ENCODE results near the gene EXOSC3.

EXOSC3 gene

GRCh38 chr9:37740631-37741328, 44.1 kb downstream of the EXOSC3 start:
- Histone ChIP-seq H3K36me3 (ENCODE audit: control insufficient read depth, insufficient read depth, low read length) (no peaks in the 10 kb centered on the region), H3K27me3 (replicated peaks; ENCODE audit: control insufficient read depth, insufficient read depth, low read length) (no peaks in the 10 kb centered on the region), H3K4me3 (replicated peaks; ENCODE audit: low read depth, low read length) (no peak overlapping the region)
- DNase-seq (ENCODE audit: extremely low read depth, insufficient read length): no peak
- TF ChIP-seq CTCF (IDR thresholded peaks at IDR 0.05; ENCODE audit: insufficient read depth, low read length, poor library complexity, severe bottlenecking): no peak

GRCh38 chr9:37740128-37740527, 44.7 kb downstream of the EXOSC3 start:
- Histone ChIP-seq H3K4me3 (replicated peaks; ENCODE audit: low read depth, low read length) (no peak overlapping the region), H3K36me3 (ENCODE audit: control insufficient read depth, insufficient read depth, low read length) (no peaks in the 10 kb centered on the region), H3K27me3 (replicated peaks; ENCODE audit: control insufficient read depth, insufficient read depth, low read length) (no peaks in the 10 kb centered on the region)
- no peak for DNase-seq (ENCODE audit: extremely low read depth, insufficient read length)
- no peak for TF ChIP-seq CTCF (IDR thresholded peaks at IDR 0.05; ENCODE audit: insufficient read depth, low read length, poor library complexity, severe bottlenecking)

- no peak for TF ChIP-seq CTCF (IDR thresholded peaks at IDR 0.05; ENCODE audit: insufficient read depth, low read length, poor library complexity, severe bottlenecking)
- no peak for DNase-seq (ENCODE audit: extremely low read depth, insufficient read length)
- Histone ChIP-seq H3K27me3 (replicated peaks; ENCODE audit: control insufficient read depth, insufficient read depth, low read length) (no peaks in the 10 kb centered on the region), H3K36me3 (ENCODE audit: control insufficient read depth, insufficient read depth, low read length) (no peaks in the 10 kb centered on the region), H3K4me3 (replicated peaks; ENCODE audit: low read depth, low read length) (no peak overlapping the region)
Observed at GRCh38 chr9:37739222-37739621, 45.6 kb downstream of the EXOSC3 start.

- no peak for DNase-seq (ENCODE audit: extremely low read depth, insufficient read length)
- Histone ChIP-seq H3K4me3 (replicated peaks; ENCODE audit: low read depth, low read length) (no peak overlapping the region), H3K36me3 (ENCODE audit: control insufficient read depth, insufficient read depth, low read length) (no peaks in the 10 kb centered on the region), H3K27me3 (replicated peaks; ENCODE audit: control insufficient read depth, insufficient read depth, low read length) (no peaks in the 10 kb centered on the region; the same call in 1 of the 2 replicates)
- TF ChIP-seq CTCF (IDR thresholded peaks at IDR 0.05; ENCODE audit: insufficient read depth, low read length, poor library complexity, severe bottlenecking): no peak
Observed at GRCh38 chr9:37732952-37733351, 51.9 kb downstream of the EXOSC3 start.

- TF ChIP-seq CTCF (IDR thresholded peaks at IDR 0.05; ENCODE audit: insufficient read depth, low read length, poor library complexity, severe bottlenecking): no peak
- Histone ChIP-seq H3K27me3 (replicated peaks; ENCODE audit: control insufficient read depth, insufficient read depth, low read length) (no peaks in the 10 kb centered on the region; the same call in 1 of the 2 replicates), H3K4me3 (replicated peaks; ENCODE audit: low read depth, low read length) (no peak overlapping the region), H3K36me3 (ENCODE audit: control insufficient read depth, insufficient read depth, low read length) (no peaks in the 10 kb centered on the region)
- DNase-seq (ENCODE audit: extremely low read depth, insufficient read length): no peak
Observed at GRCh38 chr9:37732086-37732741, 52.6 kb downstream of the EXOSC3 start.

Data from GM06990 (cell line).